Measurements from ENCODE around the gene CIAO1.

The CIAO1 gene

GRCh38 chr2:96305091-96305978 is 39.3 kb downstream of the CIAO1 start, which contains the start of gene SNRNP200:
SNRNP200 (minus strand) TSS chr2:96305546; CDS start chr2:96305437, 109 bp downstream.
- peak within 1 kb of the TSS; percentile 78 for H3K4me3 ChIP-seq
- H4K20me1 ChIP-seq = peaks cover 43% of the 10 kb centered on the region
- H3K4me2 ChIP-seq = peak within 1 kb of the TSS; percentile 91
- no peak for TF ChIP-seq Cebpa-rat (IDR thresholded peaks at IDR 0.05)
- peaks cover 77% of the 10 kb centered on the region for H3K36me3 ChIP-seq
- H3K9me3 ChIP-seq = no peaks in the 10 kb centered on the region
- peaks cover 45% of the 10 kb centered on the region for H3K4me1 ChIP-seq
- H3K27me3 ChIP-seq = no peaks in the 10 kb centered on the region
- H3K9ac ChIP-seq = peak within 1 kb of the TSS; percentile 88
- peak within 1 kb of the TSS; percentile 89 for H3K27ac ChIP-seq

- H3K4me3 ChIP-seq = peak overlapping the region; percentile 78
- no peak for TF ChIP-seq Cebpa-rat (IDR thresholded peaks at IDR 0.05)
- H4K20me1 ChIP-seq = peaks cover 37% of the 10 kb centered on the region
- H3K4me2 ChIP-seq = peak overlapping the region; percentile 91
- no peaks in the 10 kb centered on the region for H3K9me3 ChIP-seq
- H3K9ac ChIP-seq = peak overlapping the region; percentile 88
- peaks cover 45% of the 10 kb centered on the region for H3K4me1 ChIP-seq
- peak overlapping the region; percentile 89 for H3K27ac ChIP-seq
- peaks cover 71% of the 10 kb centered on the region for H3K36me3 ChIP-seq
- H3K27me3 ChIP-seq = no peaks in the 10 kb centered on the region
These were observed 39.9 kb downstream of the CIAO1 start for GRCh38 chr2:96305979-96306308.

DNA sequence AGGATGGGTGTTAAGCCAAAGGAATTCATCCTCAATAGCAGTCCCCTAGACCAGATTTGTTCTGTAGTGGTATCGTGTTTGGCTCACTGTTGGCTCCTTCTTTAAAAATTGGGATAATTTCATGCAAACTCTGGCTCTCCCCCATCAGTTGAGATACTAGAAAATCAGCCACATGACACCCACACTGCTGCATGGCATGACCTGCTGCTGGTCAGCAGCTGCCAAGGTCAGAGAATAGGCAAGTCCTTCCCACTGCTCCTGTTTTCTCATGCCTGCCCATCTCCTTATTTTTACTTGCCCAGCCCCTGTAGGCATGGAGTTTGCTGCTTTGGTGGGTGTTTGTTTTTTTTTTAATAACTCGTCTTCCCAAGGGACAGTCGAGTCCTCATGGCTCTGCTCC is 40.3 kb downstream of the CIAO1 start:
- H3K27me3 ChIP-seq = no peaks in the 10 kb centered on the region
- H3K9ac ChIP-seq = peak overlapping the region; percentile 88
- peak overlapping the region; percentile 91 for H3K4me2 ChIP-seq
- H3K36me3 ChIP-seq = peaks cover 70% of the 10 kb centered on the region
- H3K27ac ChIP-seq = peak overlapping the region; percentile 89
- no peaks in the 10 kb centered on the region for H3K9me3 ChIP-seq
- H4K20me1 ChIP-seq = peaks cover 33% of the 10 kb centered on the region
- TF ChIP-seq Cebpa-rat (IDR thresholded peaks at IDR 0.05) = no peak
- H3K4me1 ChIP-seq = peaks cover 45% of the 10 kb centered on the region
- peak overlapping the region; percentile 78 for H3K4me3 ChIP-seq

GRCh38 chr2:96308248-96308647 is 42.2 kb downstream of the CIAO1 start:
- Histone ChIP-seq H4K20me1 (peaks cover 14% of the 10 kb centered on the region; the same call in 1 of the 2 replicates), H3K36me3 (peaks cover 65% of the 10 kb centered on the region), H3K27ac (no peak overlapping the region), H3K27me3 (no peaks in the 10 kb centered on the region), H3K4me1 (peaks cover 55% of the 10 kb centered on the region), H3K4me2 (no peak overlapping the region), H3K9ac (no peak overlapping the region), H3K9me3 (no peaks in the 10 kb centered on the region), H3K4me3 (no peak overlapping the region)
- TF ChIP-seq Cebpa-rat (IDR thresholded peaks at IDR 0.05) = no peak

DNA sequence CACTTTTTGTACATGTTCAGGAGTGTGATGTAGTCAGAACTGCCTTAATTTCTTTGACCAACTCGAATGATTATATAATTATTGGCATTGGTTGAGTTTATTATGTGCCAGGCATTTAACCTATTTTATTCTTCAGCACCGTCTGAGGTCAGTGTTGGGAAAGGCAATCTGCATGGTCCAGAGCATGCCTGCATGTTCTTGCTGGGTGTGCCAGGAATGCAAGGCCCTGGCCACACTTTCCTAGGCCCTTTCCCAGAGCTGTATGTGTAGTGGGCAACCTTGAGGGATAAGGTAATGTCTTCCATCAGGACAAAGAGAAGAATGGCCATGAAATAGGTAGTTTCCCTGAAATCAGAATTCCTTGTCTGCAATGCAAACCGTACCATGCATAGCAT is 49.0 kb downstream of the CIAO1 start:
- peaks cover 83% of the 10 kb centered on the region for H3K4me1 ChIP-seq
- H4K20me1 ChIP-seq = 0 out of 2 replicates have a peak, but pooled peaks cover 5% of the 10 kb centered on the region
- H3K27ac ChIP-seq = peak overlapping the region; percentile 91
- peak overlapping the region; percentile 47 for H3K4me3 ChIP-seq
- peak overlapping the region; percentile 89 for H3K4me2 ChIP-seq
- H3K9me3 ChIP-seq = no peaks in the 10 kb centered on the region
- no peak for TF ChIP-seq Cebpa-rat (IDR thresholded peaks at IDR 0.05)
- peak overlapping the region; percentile 66; the same call in 1 of the 2 replicates for H3K9ac ChIP-seq
- H3K27me3 ChIP-seq = no peaks in the 10 kb centered on the region
- H3K36me3 ChIP-seq = peaks cover 42% of the 10 kb centered on the region

- Histone ChIP-seq H3K9ac (peak overlapping the region; percentile 66), H4K20me1 (0 out of 2 replicates have a peak, but pooled peaks cover 5% of the 10 kb centered on the region), H3K36me3 (peaks cover 39% of the 10 kb centered on the region), H3K27me3 (no peaks in the 10 kb centered on the region), H3K4me1 (peaks cover 88% of the 10 kb centered on the region), H3K4me3 (peak overlapping the region; percentile 47), H3K4me2 (peak overlapping the region; percentile 89), H3K27ac (peak overlapping the region; percentile 91), H3K9me3 (no peaks in the 10 kb centered on the region)
- no peak for TF ChIP-seq Cebpa-rat (IDR thresholded peaks at IDR 0.05)
These were observed 49.5 kb downstream of the CIAO1 start for GRCh38 chr2:96315400-96316071.

DNA sequence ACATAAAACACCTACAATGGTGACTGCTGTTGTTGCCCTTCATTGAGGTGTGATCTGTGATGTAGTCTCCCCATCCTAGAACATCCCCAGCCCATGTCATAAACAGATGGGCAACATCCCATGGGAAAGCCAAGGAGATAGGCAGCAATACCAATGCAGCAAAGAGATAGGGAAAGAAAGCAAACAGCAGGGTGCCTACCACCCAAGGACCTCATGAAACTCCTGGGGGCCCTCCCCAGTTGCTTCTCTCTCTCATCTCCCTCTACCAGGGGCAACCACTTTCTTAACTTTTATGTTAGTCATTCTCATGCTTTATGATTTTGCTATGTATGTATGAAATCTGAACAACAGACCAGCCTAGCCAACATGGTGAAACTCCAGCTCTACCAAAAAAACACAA is 51.0 kb downstream of the CIAO1 start:
- Histone ChIP-seq H3K9ac (no peak overlapping the region), H4K20me1 (0 out of 2 replicates have a peak, but pooled peaks cover 5% of the 10 kb centered on the region), H3K4me2 (peak overlapping the region; percentile 89), H3K9me3 (no peaks in the 10 kb centered on the region), H3K4me1 (peaks cover 88% of the 10 kb centered on the region), H3K27me3 (no peaks in the 10 kb centered on the region), H3K4me3 (no peak overlapping the region), H3K36me3 (peaks cover 30% of the 10 kb centered on the region), H3K27ac (peak overlapping the region; percentile 91)
- no peak for TF ChIP-seq Cebpa-rat (IDR thresholded peaks at IDR 0.05)

GRCh38 chr2:96317584-96317997 is 51.6 kb downstream of the CIAO1 start:
- Histone ChIP-seq H3K4me3 (no peak overlapping the region), H3K4me1 (peaks cover 88% of the 10 kb centered on the region)

DNA sequence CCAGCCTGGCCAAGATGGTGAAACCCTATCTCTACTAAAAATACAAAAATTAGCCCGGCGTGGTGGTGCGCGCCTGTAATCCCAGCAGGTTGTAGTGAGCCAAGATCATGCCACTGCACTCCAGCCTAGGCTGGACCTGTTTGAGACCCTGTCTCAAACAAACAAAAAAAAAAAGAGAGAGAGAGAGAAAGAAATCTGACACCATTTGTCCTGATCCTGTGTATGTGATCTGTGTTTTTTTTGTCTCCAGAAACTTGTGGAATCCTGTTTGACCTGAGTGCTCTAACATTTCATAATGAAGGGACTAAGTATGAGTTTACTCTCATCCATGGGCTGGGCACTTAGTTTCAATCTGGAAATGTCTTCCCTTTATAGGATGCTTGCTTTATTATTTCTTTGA is 52.7 kb downstream of the CIAO1 start:
- peaks cover 19% of the 10 kb centered on the region for H3K36me3 ChIP-seq
- peaks cover 88% of the 10 kb centered on the region for H3K4me1 ChIP-seq
- peak overlapping the region; percentile 89 for H3K4me2 ChIP-seq
- no peaks in the 10 kb centered on the region for H3K9me3 ChIP-seq
- TF ChIP-seq Cebpa-rat (IDR thresholded peaks at IDR 0.05) = no peak
- peak overlapping the region; percentile 87 for H3K4me3 ChIP-seq
- H3K27me3 ChIP-seq = no peaks in the 10 kb centered on the region
- 0 out of 2 replicates have a peak overlapping the region, but pooled peaks have one; percentile 97 for H3K27ac ChIP-seq
- H3K9ac ChIP-seq = peak overlapping the region; percentile 96; the same call in 1 of the 2 replicates
- H4K20me1 ChIP-seq = 0 out of 2 replicates have a peak, but pooled peaks cover 5% of the 10 kb centered on the region

More at GRCh38 chr2:96317584-96317997, 51.6 kb downstream of the CIAO1 start:
- no peak overlapping the region for H3K9ac ChIP-seq
- 0 out of 2 replicates have a peak, but pooled peaks cover 5% of the 10 kb centered on the region for H4K20me1 ChIP-seq
- no peak for TF ChIP-seq Cebpa-rat (IDR thresholded peaks at IDR 0.05)
- H3K27me3 ChIP-seq = no peaks in the 10 kb centered on the region
- H3K36me3 ChIP-seq = peaks cover 29% of the 10 kb centered on the region
- peak overlapping the region; percentile 89 for H3K4me2 ChIP-seq
- peak overlapping the region; percentile 91; the same call in 1 of the 2 replicates for H3K27ac ChIP-seq
- H3K9me3 ChIP-seq = no peaks in the 10 kb centered on the region

Measured in BLaER1 (cell line).